ENCODE results near the gene GEN1.

The GEN1 gene

GRCh38 chr2:17754773-17755425 is 961 bp downstream of the GEN1 start:
- DNase-seq: no peak

- DNase-seq: no peak
These were observed 2.7 kb downstream of the GEN1 start for GRCh38 chr2:17756668-17757067.

DNA sequence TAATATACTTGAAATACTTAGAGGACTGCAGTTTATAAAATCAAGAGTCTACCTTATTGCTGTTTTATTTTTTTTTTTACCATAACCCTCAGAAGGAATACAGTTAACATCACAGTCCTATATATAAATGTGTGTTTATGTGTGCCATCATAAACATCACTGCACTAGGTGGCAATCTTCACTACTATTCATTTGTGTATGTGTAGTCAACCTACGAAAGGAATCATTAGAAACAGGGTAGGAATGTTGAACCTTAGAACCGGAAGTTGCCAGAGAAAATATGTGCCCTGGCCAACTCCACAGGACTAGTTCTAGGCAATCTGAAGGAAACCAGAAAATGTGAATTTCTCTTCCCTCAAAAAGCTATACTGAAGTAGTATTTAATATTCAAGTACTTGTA is 3.4 kb downstream of the GEN1 start:
- no peak for DNase-seq

GRCh38 chr2:17758118-17758517 is 4.2 kb downstream of the GEN1 start:
- no peak for DNase-seq

- DNase-seq: no peak
These were observed 5.9 kb downstream of the GEN1 start for GRCh38 chr2:17759805-17760204.

GRCh38 chr2:17762451-17762850 is 8.5 kb downstream of the GEN1 start:
- DNase-seq: no peak

DNA sequence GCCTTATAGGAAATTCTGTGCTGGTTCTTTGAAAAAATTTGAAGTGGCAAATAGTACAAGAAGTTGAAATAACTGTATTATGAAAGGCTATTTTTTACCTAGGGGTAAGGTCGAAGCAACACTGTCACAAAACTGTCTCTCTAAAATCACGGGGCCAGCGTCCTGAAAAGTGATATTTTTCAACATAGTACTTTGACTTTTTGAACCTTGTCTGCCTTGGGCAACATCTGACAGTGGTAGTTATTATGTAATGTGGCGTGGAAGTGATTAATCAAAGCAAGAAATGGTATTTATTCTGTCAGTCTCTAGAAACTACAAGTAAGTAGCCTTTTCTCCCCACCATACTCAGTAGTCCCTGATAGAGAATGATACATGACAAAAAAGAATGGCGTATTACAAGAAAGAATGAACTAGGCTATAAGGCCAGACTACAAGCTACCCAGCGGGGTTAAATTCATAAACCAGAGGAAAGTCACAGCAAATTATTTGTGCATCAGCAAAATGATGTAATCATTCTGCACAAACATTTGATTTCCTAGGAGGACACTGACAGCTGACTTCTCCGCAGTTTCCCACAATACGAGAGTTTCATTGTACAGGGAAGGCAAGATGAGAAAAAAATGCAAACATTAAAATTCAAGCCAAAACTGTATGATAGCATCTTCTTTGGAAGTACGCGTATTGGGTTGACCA is 9.8 kb downstream of the GEN1 start:
- no peak for DNase-seq

DNA sequence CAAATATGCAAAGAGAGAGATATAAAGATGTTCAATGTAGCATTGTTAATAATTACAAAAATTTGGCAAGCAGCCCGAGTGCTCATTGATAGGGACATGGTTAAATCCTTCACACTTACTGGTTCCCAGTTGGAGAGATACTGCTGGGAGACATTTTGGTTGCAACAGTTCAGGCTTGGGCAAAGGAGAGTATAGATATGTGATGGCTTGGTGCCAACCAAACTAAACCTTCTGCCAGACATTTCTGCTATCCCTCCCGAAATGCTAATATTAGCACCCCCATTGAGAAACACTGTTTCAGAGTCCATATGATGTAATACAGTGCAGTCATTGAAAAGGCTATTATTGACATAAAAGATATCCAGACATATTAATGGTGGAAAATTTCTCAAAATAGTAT is 11.5 kb downstream of the GEN1 start:
- no peak for DNase-seq

GRCh38 chr2:17768894-17769293 is 15.0 kb downstream of the GEN1 start:
- no peak for DNase-seq

- no peak for DNase-seq
These were observed 18.0 kb downstream of the GEN1 start for GRCh38 chr2:17771956-17772355.

DNA sequence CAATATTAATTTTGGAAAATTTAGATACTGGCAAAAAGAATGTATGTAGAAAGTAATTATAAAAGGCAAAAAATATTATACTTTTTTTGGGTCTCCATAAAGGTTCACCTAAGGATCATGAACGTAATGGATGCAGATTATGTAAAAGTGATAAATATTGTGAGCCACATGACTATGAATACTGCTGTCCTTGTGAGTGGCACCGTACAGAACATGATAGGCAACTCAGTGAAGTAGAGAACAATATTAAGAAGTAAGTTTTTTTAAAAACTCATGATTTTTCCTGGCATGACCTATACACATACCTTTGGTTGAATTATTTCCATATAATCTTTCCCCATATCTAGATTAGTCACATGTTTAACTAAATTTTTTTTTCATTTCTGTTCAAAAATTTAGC is 18.6 kb downstream of the GEN1 start:
- no peak for DNase-seq

DNA sequence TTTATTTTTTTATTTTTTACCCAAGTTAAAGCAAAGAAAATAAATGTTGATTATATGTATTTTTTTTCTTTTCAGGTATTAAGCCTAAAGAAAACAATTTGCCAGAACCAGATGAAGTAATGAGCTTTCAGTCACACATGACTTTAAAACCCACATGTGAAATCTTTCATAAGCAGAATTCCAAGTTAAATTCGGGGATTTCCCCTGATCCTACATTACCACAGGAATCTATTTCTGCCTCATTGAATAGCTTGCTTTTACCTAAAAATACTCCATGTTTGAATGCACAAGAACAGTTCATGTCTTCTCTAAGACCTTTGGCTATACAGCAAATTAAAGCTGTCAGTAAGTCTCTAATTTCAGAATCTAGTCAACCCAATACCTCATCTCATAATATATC is 26.6 kb downstream of the GEN1 start:
- no peak for DNase-seq

DNA sequence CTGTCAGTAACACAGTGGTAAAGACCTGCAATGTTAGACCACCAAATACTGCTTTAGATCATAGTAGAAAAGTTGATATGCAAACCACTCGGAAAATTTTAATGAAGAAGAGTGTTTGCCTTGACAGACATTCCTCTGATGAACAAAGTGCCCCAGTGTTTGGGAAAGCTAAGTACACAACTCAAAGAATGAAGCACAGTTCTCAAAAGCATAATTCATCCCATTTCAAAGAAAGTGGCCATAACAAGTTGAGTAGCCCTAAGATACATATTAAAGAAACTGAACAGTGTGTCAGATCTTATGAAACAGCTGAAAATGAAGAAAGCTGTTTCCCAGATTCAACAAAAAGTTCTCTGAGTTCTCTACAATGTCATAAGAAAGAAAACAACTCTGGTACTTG is 27.5 kb downstream of the GEN1 start:
- no peak for DNase-seq

GRCh38 chr2:17786727-17787126 is 32.8 kb downstream of the GEN1 start:
- no peak for DNase-seq

DNA sequence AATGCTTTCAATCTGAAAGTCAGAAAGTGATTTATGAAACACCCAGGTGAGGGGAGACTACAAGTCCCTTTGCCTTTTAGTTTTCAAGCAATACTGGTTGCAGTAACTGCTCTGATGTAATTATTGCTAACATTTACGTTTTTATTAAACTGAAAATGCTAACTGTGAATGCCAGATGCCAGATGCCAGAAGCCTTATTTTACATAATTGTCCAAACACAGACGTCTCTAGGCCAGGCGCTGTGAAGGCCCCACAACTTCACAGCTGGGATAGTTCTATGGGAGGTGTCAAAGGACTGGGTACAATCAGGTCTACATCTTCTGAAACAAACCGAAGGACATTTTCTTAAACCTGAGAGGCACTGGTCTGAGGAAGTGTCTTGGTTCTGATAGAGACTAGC is 34.8 kb downstream of the GEN1 start:
- no peak for DNase-seq

DNA sequence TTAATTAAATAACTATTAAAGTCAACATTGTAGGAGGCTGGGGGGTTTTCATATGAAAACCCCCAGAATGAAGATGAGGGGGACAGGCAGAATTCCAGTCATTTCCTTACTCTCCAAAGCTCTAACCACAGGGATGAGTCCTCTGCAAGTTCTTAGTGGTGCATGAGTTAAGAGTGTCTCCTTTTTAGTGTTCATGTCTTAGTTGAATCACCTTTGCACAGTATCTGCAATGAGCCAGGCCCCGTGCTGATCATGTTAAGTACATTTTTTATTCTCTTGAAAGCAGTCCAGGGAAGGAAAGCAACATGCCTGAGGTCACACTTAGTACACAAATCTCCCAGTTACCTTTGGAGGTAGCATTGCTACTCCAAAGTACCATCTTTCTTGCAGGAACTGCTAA is 36.6 kb downstream of the GEN1 start:
- DNase-seq: no peak

- DNase-seq: no peak
These were observed 37.3 kb downstream of the GEN1 start for GRCh38 chr2:17791121-17791816.

DNA sequence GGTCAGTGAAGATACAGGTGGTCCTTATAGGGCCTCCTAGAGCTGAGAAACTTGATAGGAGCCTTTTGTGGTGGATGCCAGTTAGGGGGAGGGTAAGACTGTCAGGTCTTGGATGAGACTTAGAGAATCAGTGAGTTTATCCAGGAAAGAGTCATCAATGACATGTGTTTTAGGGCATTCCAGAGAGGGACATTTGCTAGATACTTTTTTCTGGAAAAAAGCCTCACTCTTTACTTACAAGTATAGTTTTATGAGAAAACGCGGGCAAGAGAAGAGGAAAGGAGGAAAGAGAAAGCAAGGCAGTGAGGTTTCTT is 37.8 kb downstream of the GEN1 start:
- no peak for DNase-seq

DNA sequence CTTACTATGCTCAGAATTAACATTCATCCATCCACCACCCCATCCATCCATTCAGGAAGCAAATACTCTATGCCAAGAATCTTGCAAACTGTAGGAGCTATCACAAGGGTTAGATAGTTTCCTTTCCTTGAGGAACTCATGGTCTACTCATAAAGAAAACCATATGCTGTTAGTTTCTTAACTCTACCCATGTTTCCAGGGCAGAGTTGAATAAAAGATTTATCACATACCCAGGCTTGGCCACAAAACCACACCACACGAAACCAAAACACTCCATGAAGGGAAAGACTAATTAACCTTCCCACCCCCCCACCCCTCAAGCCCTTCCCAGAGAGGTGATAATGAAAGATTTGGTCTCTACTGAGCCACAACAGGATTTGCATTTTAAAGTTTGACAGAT is 38.6 kb downstream of the GEN1 start:
- no peak for DNase-seq

GRCh38 chr2:17793296-17793695 is 39.4 kb downstream of the GEN1 start:
- no peak for DNase-seq

DNA sequence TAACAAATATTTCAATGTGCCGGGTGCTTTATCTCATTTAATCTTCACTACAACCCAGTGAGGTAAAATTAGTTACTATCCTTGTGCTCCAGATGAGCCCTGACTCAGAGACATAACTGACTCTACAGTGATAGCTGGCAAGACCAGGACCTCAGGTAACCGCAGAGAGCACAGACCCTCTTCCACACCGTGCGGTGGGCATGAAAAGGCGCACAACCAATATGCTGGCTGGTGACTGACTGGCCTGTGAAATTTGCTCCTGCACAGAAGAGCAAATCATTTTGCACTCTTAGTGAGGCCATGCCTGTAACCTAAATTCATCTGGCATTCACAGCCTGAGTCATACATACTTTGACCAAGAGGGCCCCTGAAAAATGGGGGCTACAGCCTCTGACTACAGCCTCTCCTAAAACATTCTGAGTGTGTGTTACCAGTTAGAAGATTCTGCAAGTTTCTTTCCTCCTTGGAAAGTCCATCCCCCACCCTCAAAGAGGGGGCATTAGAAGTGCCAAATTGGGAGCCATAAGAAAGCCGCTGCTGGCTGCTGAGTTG is 39.9 kb downstream of the GEN1 start:
- no peak for DNase-seq

GRCh38 chr2:17795309-17795708 is 41.4 kb downstream of the GEN1 start:
- no peak for DNase-seq

GRCh38 chr2:17798338-17798737 is 44.4 kb downstream of the GEN1 start:
- no peak for DNase-seq
